Activated naive CD8-positive, alpha-beta T cell treated with anti-CD3 and anti-CD28 coated beads, Interleukin-2, amount 50 U/mL, for 24 hours (primary cell): ENCODE data around the gene BSN.

ENCODE experiments used
- ATAC-seq: fragments of 150-1000 bp; cut with Tn5 transposase; one replicate; pipeline ENCODE4 v1.10.0; 2021
- DNase-seq: peaks from one replicate; pipeline ENCODE4 v3.0.0; 2021
- H3K27ac Mint-ChIP-seq: one replicate; pipeline ENCODE4 v1.8.0; 2021; ENCODE audit warnings: mild to moderate bottlenecking, mixed read lengths
- H3K27me3 Mint-ChIP-seq: one replicate; pipeline ENCODE4 v1.8.0; 2021; ENCODE audit warnings: mixed read lengths
- H3K36me3 Mint-ChIP-seq: one replicate; pipeline ENCODE4 v1.8.0; 2021; ENCODE audit warnings: low read depth, mixed read lengths
- H3K4me1 Mint-ChIP-seq: one replicate; pipeline ENCODE4 v1.8.0; 2021; ENCODE audit warnings: mixed read lengths
- H3K4me3 Mint-ChIP-seq: one replicate; pipeline ENCODE4 v1.8.0; 2021; ENCODE audit warnings: mild to moderate bottlenecking, moderate library complexity, mixed read lengths
- H3K9me3 Mint-ChIP-seq: one replicate; pipeline ENCODE4 v1.8.0; 2021; ENCODE audit warnings: mixed read lengths

The BSN gene

GRCh38 chr3:49644684-49645083 is 90.4 kb downstream of the BSN start:
- no peaks in the 10 kb centered on the region for H3K9me3 Mint-ChIP-seq

GRCh38 chr3:49646236-49646635 is 92.0 kb downstream of the BSN start:
- no peaks in the 10 kb centered on the region for H3K36me3 Mint-ChIP-seq
- H3K27ac Mint-ChIP-seq = no peak overlapping the region
- no peak overlapping the region for H3K4me3 Mint-ChIP-seq
- peaks cover 3% of the 10 kb centered on the region for H3K4me1 Mint-ChIP-seq
- H3K27me3 Mint-ChIP-seq = no peaks in the 10 kb centered on the region
- ATAC-seq (no peak), DNase-seq (no peak)
- H3K9me3 Mint-ChIP-seq = no peaks in the 10 kb centered on the region

More at GRCh38 chr3:49644684-49645083, 90.4 kb downstream of the BSN start:
- Mint-ChIP-seq H3K4me3 (no peak overlapping the region), H3K36me3 (no peaks in the 10 kb centered on the region), H3K27ac (no peak overlapping the region), H3K4me1 (no peaks in the 10 kb centered on the region), H3K27me3 (no peaks in the 10 kb centered on the region)
- DNase-seq (no peak), ATAC-seq (no peak)

- Mint-ChIP-seq H3K36me3 (no peaks in the 10 kb centered on the region), H3K9me3 (no peaks in the 10 kb centered on the region), H3K27me3 (no peaks in the 10 kb centered on the region), H3K4me3 (no peak overlapping the region), H3K4me1 (peaks cover 3% of the 10 kb centered on the region), H3K27ac (no peak overlapping the region)
- DNase-seq = no peak
- ATAC-seq = no peak
These were observed 93.5 kb downstream of the BSN start for GRCh38 chr3:49647741-49648140.

GRCh38 chr3:49648354-49649019 is 94.2 kb downstream of the BSN start:
- DNase-seq (no peak), ATAC-seq (no peak)
- Mint-ChIP-seq H3K36me3 (no peaks in the 10 kb centered on the region), H3K4me1 (peaks cover 3% of the 10 kb centered on the region), H3K27me3 (no peaks in the 10 kb centered on the region), H3K27ac (no peak overlapping the region), H3K4me3 (no peak overlapping the region), H3K9me3 (no peaks in the 10 kb centered on the region)

- DNase-seq (no peak), ATAC-seq (peak; percentile 11)
- Mint-ChIP-seq H3K9me3 (no peaks in the 10 kb centered on the region), H3K27ac (no peak overlapping the region), H3K36me3 (no peaks in the 10 kb centered on the region), H3K4me3 (no peak overlapping the region), H3K4me1 (peaks cover 3% of the 10 kb centered on the region), H3K27me3 (no peaks in the 10 kb centered on the region)
These were observed 95.3 kb downstream of the BSN start for GRCh38 chr3:49649576-49649975.

GRCh38 chr3:49650177-49650576 is 95.9 kb downstream of the BSN start:
- H3K27ac Mint-ChIP-seq = no peak overlapping the region
- ATAC-seq = no peak
- H3K4me3 Mint-ChIP-seq = no peak overlapping the region
- no peaks in the 10 kb centered on the region for H3K27me3 Mint-ChIP-seq
- peaks cover 3% of the 10 kb centered on the region for H3K4me1 Mint-ChIP-seq
- H3K36me3 Mint-ChIP-seq = no peaks in the 10 kb centered on the region
- DNase-seq = no peak
- no peaks in the 10 kb centered on the region for H3K9me3 Mint-ChIP-seq

- H3K27me3 Mint-ChIP-seq = no peaks in the 10 kb centered on the region
- no peak for DNase-seq
- H3K4me1 Mint-ChIP-seq = peaks cover 3% of the 10 kb centered on the region
- H3K9me3 Mint-ChIP-seq = no peaks in the 10 kb centered on the region
- no peak overlapping the region for H3K4me3 Mint-ChIP-seq
- H3K36me3 Mint-ChIP-seq = no peaks in the 10 kb centered on the region
- no peak overlapping the region for H3K27ac Mint-ChIP-seq
- ATAC-seq = no peak
These were observed 96.4 kb downstream of the BSN start for GRCh38 chr3:49650637-49651036.

GRCh38 chr3:49652218-49652902 is 98.1 kb downstream of the BSN start:
- ATAC-seq (no peak), DNase-seq (no peak)
- Mint-ChIP-seq H3K4me3 (no peak overlapping the region), H3K27me3 (peaks cover 3% of the 10 kb centered on the region), H3K9me3 (no peaks in the 10 kb centered on the region), H3K4me1 (peaks cover 3% of the 10 kb centered on the region), H3K27ac (no peak overlapping the region), H3K36me3 (no peaks in the 10 kb centered on the region)

GRCh38 chr3:49652903-49653415 is 98.7 kb downstream of the BSN start:
- Mint-ChIP-seq H3K27me3 (peaks cover 3% of the 10 kb centered on the region), H3K27ac (no peak overlapping the region), H3K4me1 (peaks cover 3% of the 10 kb centered on the region), H3K36me3 (no peaks in the 10 kb centered on the region), H3K4me3 (no peak overlapping the region), H3K9me3 (no peaks in the 10 kb centered on the region)
- ATAC-seq = no peak
- no peak for DNase-seq

GRCh38 chr3:49653621-49654020 is 99.3 kb downstream of the BSN start:
- Mint-ChIP-seq H3K4me3 (no peak overlapping the region), H3K4me1 (peaks cover 3% of the 10 kb centered on the region), H3K27me3 (peaks cover 3% of the 10 kb centered on the region), H3K9me3 (no peaks in the 10 kb centered on the region), H3K27ac (no peak overlapping the region), H3K36me3 (no peaks in the 10 kb centered on the region)
- ATAC-seq (no peak), DNase-seq (no peak)

GRCh38 chr3:49654176-49654825 is 100.0 kb downstream of the BSN start:
- H3K9me3 Mint-ChIP-seq = no peaks in the 10 kb centered on the region
- H3K27me3 Mint-ChIP-seq = peaks cover 3% of the 10 kb centered on the region
- no peak overlapping the region for H3K4me3 Mint-ChIP-seq
- H3K27ac Mint-ChIP-seq = no peak overlapping the region
- H3K4me1 Mint-ChIP-seq = peaks cover 3% of the 10 kb centered on the region
- no peak for ATAC-seq
- H3K36me3 Mint-ChIP-seq = no peaks in the 10 kb centered on the region
- DNase-seq = no peak

GRCh38 chr3:49654955-49655556 is 100.8 kb downstream of the BSN start:
- Mint-ChIP-seq H3K36me3 (no peaks in the 10 kb centered on the region), H3K9me3 (no peaks in the 10 kb centered on the region), H3K4me1 (peaks cover 3% of the 10 kb centered on the region), H3K27me3 (peaks cover 3% of the 10 kb centered on the region), H3K27ac (no peak overlapping the region), H3K4me3 (no peak overlapping the region)
- DNase-seq (no peak), ATAC-seq (no peak)

- H3K36me3 Mint-ChIP-seq = no peaks in the 10 kb centered on the region
- no peaks in the 10 kb centered on the region for H3K4me1 Mint-ChIP-seq
- no peaks in the 10 kb centered on the region for H3K9me3 Mint-ChIP-seq
- no peak overlapping the region for H3K4me3 Mint-ChIP-seq
- no peak overlapping the region for H3K27ac Mint-ChIP-seq
- DNase-seq = no peak
- peaks cover 3% of the 10 kb centered on the region for H3K27me3 Mint-ChIP-seq
- no peak for ATAC-seq
These were observed 101.5 kb downstream of the BSN start for GRCh38 chr3:49655731-49656285.

GRCh38 chr3:49656541-49657112 is 102.3 kb downstream of the BSN start:
- H3K27me3 Mint-ChIP-seq = peaks cover 3% of the 10 kb centered on the region
- ATAC-seq (no peak), DNase-seq (no peak)
- no peak overlapping the region for H3K27ac Mint-ChIP-seq
- H3K4me3 Mint-ChIP-seq = no peak overlapping the region
- no peaks in the 10 kb centered on the region for H3K9me3 Mint-ChIP-seq
- no peaks in the 10 kb centered on the region for H3K36me3 Mint-ChIP-seq
- H3K4me1 Mint-ChIP-seq = no peaks in the 10 kb centered on the region
